ENCODE results near the gene CYB5B. TPM values are rescaled to one million over a fixed set of nuclear protein-coding genes. Genes with fewer than 3 reads are reported as not detected.

CYB5B gene
- total RNA-seq, 1 experiment from 2014 or later: 355 TPM

DNA sequence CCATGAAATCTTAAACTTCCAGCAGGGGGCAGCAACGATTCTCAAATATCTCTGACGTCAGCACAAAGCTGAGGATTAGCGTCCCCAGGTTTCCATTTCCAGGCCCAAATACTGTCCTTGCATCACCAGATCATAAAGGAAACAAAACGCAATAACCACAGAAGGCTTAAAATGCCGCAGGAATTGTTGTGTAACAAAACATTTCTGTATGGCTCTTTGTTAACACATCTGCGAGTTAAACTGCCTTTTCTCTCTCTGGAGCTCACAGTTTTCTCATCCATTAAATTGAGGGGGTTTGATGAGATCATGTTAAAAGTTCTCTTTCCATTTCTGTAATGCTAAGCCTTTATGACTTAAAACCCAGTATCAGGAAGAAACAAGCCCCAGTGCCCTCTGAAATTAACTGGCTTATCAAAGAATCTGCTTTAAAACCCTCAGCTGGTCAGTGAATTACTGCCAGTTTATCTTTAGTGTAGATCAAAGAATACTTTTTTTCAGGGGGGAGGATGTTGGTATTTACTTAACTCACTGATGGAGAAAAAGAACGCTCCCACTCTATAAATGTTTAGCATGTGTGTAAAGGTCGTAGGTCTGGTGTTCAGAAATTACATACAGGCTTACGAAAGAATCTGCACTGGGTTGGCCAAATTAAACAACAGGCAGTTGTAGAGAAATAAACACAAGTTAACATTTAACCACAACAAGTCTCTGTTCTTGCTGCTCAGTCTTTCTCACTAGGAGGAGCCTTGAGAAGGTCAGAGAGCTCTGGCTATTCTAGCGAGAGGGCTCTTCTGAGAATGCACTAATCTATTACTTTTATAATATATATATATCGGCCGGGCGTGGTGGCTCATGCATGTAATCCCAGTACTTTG is 28.0 kb upstream of the CYB5B start:
- intact Hi-C loops (cut with micrococcal nuclease; ENCODE audit: unreplicated experiment): loop anchor here (1.0 kb wide), 11 partner anchors 8 to 358 kb away; partner anchors contain the start of genes CYB5B and NOB1
- peaks cover 19% of the 10 kb centered on the region for H3K36me3 Mint-ChIP-seq (ENCODE audit: insufficient read depth, unreplicated experiment)

DNA sequence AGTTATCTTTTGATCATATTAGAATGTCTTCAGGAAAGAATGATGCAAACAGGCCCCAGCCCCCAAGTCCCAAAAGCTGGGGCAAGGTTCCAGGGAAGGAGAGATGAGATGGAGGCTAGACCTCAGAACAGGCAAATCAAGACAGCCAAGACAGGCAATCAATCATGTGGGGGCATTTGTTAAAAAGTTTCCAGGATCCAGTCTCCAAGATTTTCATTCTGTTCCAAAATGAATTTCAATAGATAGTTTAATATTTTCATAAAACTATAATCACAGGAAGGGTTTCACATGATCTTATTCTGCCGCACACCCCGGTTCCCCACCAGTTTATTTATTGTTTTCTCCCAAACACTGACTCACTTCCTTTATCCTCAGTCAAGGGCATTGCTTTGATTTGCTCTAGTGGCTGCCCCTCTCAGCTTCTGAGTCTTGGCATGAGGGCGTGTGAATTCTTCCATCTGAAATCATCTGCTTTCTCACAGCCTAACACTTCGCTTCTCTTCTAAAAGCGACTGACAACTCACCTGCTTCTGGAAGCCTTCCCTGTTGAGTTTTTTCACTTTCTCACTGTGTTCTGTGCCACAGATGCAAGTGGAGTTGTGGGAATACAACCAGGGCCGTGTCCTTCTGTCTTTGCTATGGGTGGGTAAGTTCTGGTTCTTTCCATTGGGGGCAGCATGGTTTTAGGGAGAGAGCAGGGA is 26.4 kb upstream of the CYB5B start:
- DNase-seq: peak; percentile 79
- ChIA-PET POLR2A (interaction anchor here (0.5 to 1.3 kb wide), 4 partner anchors 20 to 67 kb away, joined by 4 to 8 read pairs (median 4); no protein-coding TSS in a partner anchor), CTCF (interaction anchor here (0.6 to 1.6 kb wide), 22 partner anchors 9 to 970 kb away, joined by 3 to 13 read pairs (median 3); partner anchors contain the start of genes CYB5B and NOB1)
- Mint-ChIP-seq H3K4me3 (ENCODE audit: unreplicated experiment) (peak overlapping the region; percentile 52), H3K27me3 (ENCODE audit: insufficient read depth, unreplicated experiment) (no peaks in the 10 kb centered on the region), H3K27ac (ENCODE audit: unreplicated experiment) (peak overlapping the region; percentile 78), H3K36me3 (ENCODE audit: insufficient read depth, unreplicated experiment) (peaks cover 19% of the 10 kb centered on the region), H3K9me3 (ENCODE audit: unreplicated experiment) (no peaks in the 10 kb centered on the region), H3K4me1 (ENCODE audit: low read depth, unreplicated experiment) (peaks cover 38% of the 10 kb centered on the region)
- BruUV-seq (replicated peaks): no TSS peak
- Histone ChIP-seq H3K36me3 (ENCODE audit: control insufficient read depth, insufficient read depth, low read length) (no peaks in the 10 kb centered on the region), H3K4me3 (ENCODE audit: low read depth, low read length) (no peak overlapping the region), H3K9me3 (no peaks in the 10 kb centered on the region), H3K4me1 (peaks cover 62% of the 10 kb centered on the region), H3K27me3 (replicated peaks; ENCODE audit: control insufficient read depth, insufficient read depth, low read length) (no peaks in the 10 kb centered on the region)
- TF ChIP-seq, protein P1, sequence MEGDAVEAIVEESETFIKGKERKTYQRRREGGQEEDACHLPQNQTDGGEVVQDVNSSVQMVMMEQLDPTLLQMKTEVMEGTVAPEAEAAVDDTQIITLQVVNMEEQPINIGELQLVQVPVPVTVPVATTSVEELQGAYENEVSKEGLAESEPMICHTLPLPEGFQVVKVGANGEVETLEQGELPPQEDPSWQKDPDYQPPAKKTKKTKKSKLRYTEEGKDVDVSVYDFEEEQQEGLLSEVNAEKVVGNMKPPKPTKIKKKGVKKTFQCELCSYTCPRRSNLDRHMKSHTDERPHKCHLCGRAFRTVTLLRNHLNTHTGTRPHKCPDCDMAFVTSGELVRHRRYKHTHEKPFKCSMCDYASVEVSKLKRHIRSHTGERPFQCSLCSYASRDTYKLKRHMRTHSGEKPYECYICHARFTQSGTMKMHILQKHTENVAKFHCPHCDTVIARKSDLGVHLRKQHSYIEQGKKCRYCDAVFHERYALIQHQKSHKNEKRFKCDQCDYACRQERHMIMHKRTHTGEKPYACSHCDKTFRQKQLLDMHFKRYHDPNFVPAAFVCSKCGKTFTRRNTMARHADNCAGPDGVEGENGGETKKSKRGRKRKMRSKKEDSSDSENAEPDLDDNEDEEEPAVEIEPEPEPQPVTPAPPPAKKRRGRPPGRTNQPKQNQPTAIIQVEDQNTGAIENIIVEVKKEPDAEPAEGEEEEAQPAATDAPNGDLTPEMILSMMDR (IDR thresholded peaks at IDR 0.05; ENCODE audit: insufficient read depth in 1 of 2, low read depth in 1 of 2, low read length in 1 of 2, severe bottlenecking in 1 of 2, unreplicated experiment in 1 of 2): peak; percentile 59 to 74
- intact Hi-C loops (cut with micrococcal nuclease; ENCODE audit: unreplicated experiment): no loop called here

More for the DNA sequence above, 28.0 kb upstream of the CYB5B start:
- ChIA-PET CTCF (interaction anchor here (0.7 to 2.5 kb wide), 14 partner anchors 9 to 534 kb away, joined by 3 to 15 read pairs (median 5); partner anchors contain the start of genes CYB5B and NOB1), POLR2A (interaction anchor here (0.6 to 1.8 kb wide), 5 partner anchors 8 to 358 kb away, joined by 4 to 8 read pairs (median 4); partner anchors contain the start of genes CYB5B and NOB1)
- Histone ChIP-seq H3K27me3 (replicated peaks; ENCODE audit: control insufficient read depth, insufficient read depth, low read length) (no peaks in the 10 kb centered on the region), H3K9me3 (no peaks in the 10 kb centered on the region), H3K4me1 (peaks cover 53% of the 10 kb centered on the region), H3K36me3 (ENCODE audit: control insufficient read depth, insufficient read depth, low read length) (no peaks in the 10 kb centered on the region; the same call in 1 of the 2 replicates), H3K4me3 (ENCODE audit: low read depth, low read length) (no peak overlapping the region)
- TF ChIP-seq, protein P1 (IDR thresholded peaks at IDR 0.05; ENCODE audit: insufficient read depth in 1 of 2, low read depth in 1 of 2, low read length in 1 of 2, severe bottlenecking in 1 of 2, unreplicated experiment in 1 of 2): peak; percentile 51 to 68
- Mint-ChIP-seq H3K4me1 (ENCODE audit: low read depth, unreplicated experiment) (peaks cover 38% of the 10 kb centered on the region), H3K27me3 (ENCODE audit: insufficient read depth, unreplicated experiment) (no peaks in the 10 kb centered on the region), H3K4me3 (ENCODE audit: unreplicated experiment) (peak overlapping the region; percentile 52), H3K9me3 (ENCODE audit: unreplicated experiment) (no peaks in the 10 kb centered on the region), H3K27ac (ENCODE audit: unreplicated experiment) (peak overlapping the region; percentile 78)
- TSS peak; percentile 57 for BruUV-seq (replicated peaks)
- DNase-seq: peak; percentile 91 to 92

DNA sequence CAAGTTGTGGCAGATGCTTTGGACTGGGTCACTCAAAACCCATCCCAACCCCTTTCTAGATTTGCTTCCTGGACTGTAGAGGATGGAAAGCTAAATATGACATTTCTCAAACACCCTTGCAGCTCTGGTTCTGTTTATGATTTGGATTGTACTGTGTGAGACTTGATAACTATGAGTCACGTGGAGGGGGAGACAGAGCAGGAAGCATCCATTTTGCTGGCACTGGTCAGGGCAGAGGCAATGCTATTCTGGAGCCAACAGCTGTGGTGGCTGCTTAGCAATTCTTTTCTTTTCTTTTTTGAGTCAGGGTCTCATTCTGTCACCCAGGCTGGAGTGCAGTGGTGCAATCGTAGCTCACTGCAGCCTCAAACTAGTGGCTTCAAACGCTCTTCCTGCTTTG is 25.1 kb upstream of the CYB5B start:
- no peak for DNase-seq
- BruUV-seq (replicated peaks): no TSS peak
- no peaks in the 10 kb centered on the region for H3K27me3 Mint-ChIP-seq (ENCODE audit: insufficient read depth, unreplicated experiment)
- ChIA-PET CTCF (no interaction called here), POLR2A (interaction anchor here (0.9 kb wide), 1 partner anchor 25 kb away, joined by 3 read pairs; no protein-coding TSS in a partner anchor)
- Histone ChIP-seq H3K4me1 (peaks cover 64% of the 10 kb centered on the region), H3K36me3 (ENCODE audit: control insufficient read depth, insufficient read depth, low read length) (no peaks in the 10 kb centered on the region), H3K4me3 (ENCODE audit: low read depth, low read length) (no peak overlapping the region), H3K27me3 (replicated peaks; ENCODE audit: control insufficient read depth, insufficient read depth, low read length) (no peaks in the 10 kb centered on the region), H3K9me3 (no peaks in the 10 kb centered on the region)
- H3K36me3 Mint-ChIP-seq (ENCODE audit: insufficient read depth, unreplicated experiment): peaks cover 19% of the 10 kb centered on the region
- peak overlapping the region; percentile 78 for H3K27ac Mint-ChIP-seq (ENCODE audit: unreplicated experiment)
- no peak overlapping the region for H3K4me3 Mint-ChIP-seq (ENCODE audit: unreplicated experiment)
- peaks cover 36% of the 10 kb centered on the region for H3K4me1 Mint-ChIP-seq (ENCODE audit: low read depth, unreplicated experiment)
- intact Hi-C loops (cut with micrococcal nuclease; ENCODE audit: unreplicated experiment): no loop called here
- TF ChIP-seq, protein P1 (IDR thresholded peaks at IDR 0.05; ENCODE audit: insufficient read depth in 1 of 2, low read depth in 1 of 2, low read length in 1 of 2, severe bottlenecking in 1 of 2, unreplicated experiment in 1 of 2): no peak
- no peaks in the 10 kb centered on the region for H3K9me3 Mint-ChIP-seq (ENCODE audit: unreplicated experiment)
